ENCODE measurements around the gene FYB2.

The FYB2 gene

GRCh38 chr1:56790036-56790435, 29.2 kb downstream of the FYB2 start:
- no peaks in the 10 kb centered on the region for H3F3A ChIP-seq (ENCODE audit: insufficient read depth)
- H3K9me2 ChIP-seq (replicated peaks; ENCODE audit: insufficient read depth, low read length): no peaks in the 10 kb centered on the region
- no peaks in the 10 kb centered on the region for H3K79me2 ChIP-seq (ENCODE audit: insufficient read depth, low read length)
- no peak overlapping the region for H3K9ac ChIP-seq (ENCODE audit: low read length)
- no peaks in the 10 kb centered on the region for H3K27me3 ChIP-seq (ENCODE audit: low read length)
- H3K27ac ChIP-seq (ENCODE audit: low read depth, low read length): no peak overlapping the region
- TF ChIP-seq CTCF (IDR thresholded peaks at IDR 0.05; ENCODE audit: insufficient read depth, low read length, poor library complexity, severe bottlenecking): no peak
- no peak overlapping the region for H3K4me2 ChIP-seq (ENCODE audit: low read depth, low read length, poor library complexity, severe bottlenecking)
- no peaks in the 10 kb centered on the region for H3K9me3 ChIP-seq (ENCODE audit: insufficient read depth, low read length)
- H4K20me1 ChIP-seq (ENCODE audit: low read depth, low read length): no peaks in the 10 kb centered on the region
- no peak overlapping the region for H3K4me3 ChIP-seq (ENCODE audit: insufficient read depth, low read length, poor library complexity, severe bottlenecking)
- H2AFZ ChIP-seq (ENCODE audit: low read depth, low read length, severe bottlenecking): no peak overlapping the region
- H3K36me3 ChIP-seq (ENCODE audit: low read length): no peaks in the 10 kb centered on the region

DNA sequence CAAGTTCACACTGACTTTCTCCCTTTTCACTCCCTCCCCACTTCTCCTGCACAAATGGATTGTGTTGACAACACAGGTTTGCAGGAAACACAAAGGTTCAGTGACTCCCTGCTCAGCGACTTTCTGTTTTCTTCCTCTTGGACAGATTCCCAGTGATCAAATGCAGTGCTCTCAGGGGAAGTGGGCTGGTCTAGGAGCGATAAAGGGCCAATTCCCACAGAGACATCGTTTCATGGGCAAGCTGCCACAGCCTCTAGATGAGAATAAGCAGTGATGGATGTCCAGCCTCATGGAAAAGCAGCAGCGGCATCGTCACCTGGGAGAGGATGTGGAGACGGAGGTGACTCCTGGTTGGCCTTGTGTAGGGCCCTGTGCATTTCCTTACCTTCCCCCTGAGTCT, 30.6 kb downstream of the FYB2 start:
- Histone ChIP-seq H3K9me3 (ENCODE audit: insufficient read depth, low read length) (no peaks in the 10 kb centered on the region), H3K27ac (ENCODE audit: low read depth, low read length) (no peak overlapping the region), H3F3A (ENCODE audit: insufficient read depth) (no peaks in the 10 kb centered on the region), H3K9me2 (replicated peaks; ENCODE audit: insufficient read depth, low read length) (no peaks in the 10 kb centered on the region), H4K20me1 (ENCODE audit: low read depth, low read length) (no peaks in the 10 kb centered on the region), H2AFZ (ENCODE audit: low read depth, low read length, severe bottlenecking) (no peak overlapping the region), H3K4me3 (ENCODE audit: insufficient read depth, low read length, poor library complexity, severe bottlenecking) (no peak overlapping the region), H3K36me3 (ENCODE audit: low read length) (no peaks in the 10 kb centered on the region), H3K9ac (ENCODE audit: low read length) (no peak overlapping the region), H3K4me2 (ENCODE audit: low read depth, low read length, poor library complexity, severe bottlenecking) (no peak overlapping the region), H3K27me3 (ENCODE audit: low read length) (no peaks in the 10 kb centered on the region), H3K79me2 (ENCODE audit: insufficient read depth, low read length) (no peaks in the 10 kb centered on the region)
- TF ChIP-seq CTCF (IDR thresholded peaks at IDR 0.05; ENCODE audit: insufficient read depth, low read length, poor library complexity, severe bottlenecking): no peak
- no peak for TF ChIP-seq EZH2phosphoT487 (conservative IDR thresholded peaks at IDR 0.05; ENCODE audit: low read length)

DNA sequence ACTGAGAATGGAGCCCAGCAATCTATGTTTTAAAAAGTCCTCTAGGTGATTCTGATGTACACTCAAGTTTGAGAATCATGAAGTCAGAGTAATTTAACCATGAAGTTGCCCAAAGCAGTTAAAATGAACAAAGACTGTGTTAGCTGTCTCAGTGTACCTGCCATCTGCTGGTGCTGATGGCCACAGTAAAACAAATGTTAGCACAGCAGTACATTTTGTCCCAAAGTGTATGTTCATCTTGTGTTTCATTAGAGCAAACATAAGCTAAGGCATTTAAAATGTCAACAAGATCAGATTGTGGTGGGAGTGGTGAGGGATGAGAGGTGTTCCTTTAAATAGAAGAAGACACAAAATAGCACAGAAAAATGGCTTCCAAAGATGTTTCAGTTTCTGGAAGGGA, 31.1 kb downstream of the FYB2 start:
- no peak overlapping the region for H3K4me3 ChIP-seq (ENCODE audit: insufficient read depth, low read length, poor library complexity, severe bottlenecking)
- no peak overlapping the region for H3K9ac ChIP-seq (ENCODE audit: low read length)
- H3K9me2 ChIP-seq (replicated peaks; ENCODE audit: insufficient read depth, low read length): no peaks in the 10 kb centered on the region
- no peaks in the 10 kb centered on the region for H3K36me3 ChIP-seq (ENCODE audit: low read length)
- no peaks in the 10 kb centered on the region for H3F3A ChIP-seq (ENCODE audit: insufficient read depth)
- TF ChIP-seq CTCF (IDR thresholded peaks at IDR 0.05; ENCODE audit: insufficient read depth, low read length, poor library complexity, severe bottlenecking) (no peak), EZH2phosphoT487 (conservative IDR thresholded peaks at IDR 0.05; ENCODE audit: low read length) (no peak)
- no peaks in the 10 kb centered on the region for H4K20me1 ChIP-seq (ENCODE audit: low read depth, low read length)
- no peak overlapping the region for H3K27ac ChIP-seq (ENCODE audit: low read depth, low read length)
- no peak overlapping the region for H3K4me2 ChIP-seq (ENCODE audit: low read depth, low read length, poor library complexity, severe bottlenecking)
- H2AFZ ChIP-seq (ENCODE audit: low read depth, low read length, severe bottlenecking): no peak overlapping the region
- no peaks in the 10 kb centered on the region for H3K27me3 ChIP-seq (ENCODE audit: low read length)
- H3K79me2 ChIP-seq (ENCODE audit: insufficient read depth, low read length): no peaks in the 10 kb centered on the region
- no peaks in the 10 kb centered on the region for H3K9me3 ChIP-seq (ENCODE audit: insufficient read depth, low read length)

DNA sequence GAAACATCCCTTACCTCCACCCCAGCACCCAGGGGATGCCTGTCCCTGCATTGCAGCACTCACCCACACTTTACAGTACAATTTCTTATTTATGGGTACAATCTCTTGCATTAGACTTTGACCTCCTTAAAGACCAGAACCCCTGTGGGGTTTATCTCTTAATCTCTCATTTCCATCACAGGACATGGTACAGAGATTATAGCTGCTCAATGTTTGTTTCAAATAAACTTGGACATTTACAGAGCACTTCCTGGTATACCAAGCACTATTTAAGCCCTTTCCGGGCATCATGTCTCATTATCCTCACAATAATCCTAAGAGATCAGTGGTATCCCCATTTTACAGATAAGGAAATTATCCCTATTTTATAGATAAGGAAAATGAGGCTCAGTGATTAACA, 31.9 kb downstream of the FYB2 start:
- Histone ChIP-seq H3K9me2 (replicated peaks; ENCODE audit: insufficient read depth, low read length) (no peaks in the 10 kb centered on the region), H3K4me2 (ENCODE audit: low read depth, low read length, poor library complexity, severe bottlenecking) (no peak overlapping the region), H3K9ac (ENCODE audit: low read length) (no peak overlapping the region), H3K27me3 (ENCODE audit: low read length) (no peaks in the 10 kb centered on the region), H3K79me2 (ENCODE audit: insufficient read depth, low read length) (no peaks in the 10 kb centered on the region), H3F3A (ENCODE audit: insufficient read depth) (no peaks in the 10 kb centered on the region), H3K36me3 (ENCODE audit: low read length) (no peaks in the 10 kb centered on the region), H3K4me3 (ENCODE audit: insufficient read depth, low read length, poor library complexity, severe bottlenecking) (no peak overlapping the region), H3K9me3 (ENCODE audit: insufficient read depth, low read length) (no peaks in the 10 kb centered on the region), H2AFZ (ENCODE audit: low read depth, low read length, severe bottlenecking) (no peak overlapping the region), H3K27ac (ENCODE audit: low read depth, low read length) (no peak overlapping the region), H4K20me1 (ENCODE audit: low read depth, low read length) (no peaks in the 10 kb centered on the region)
- TF ChIP-seq EZH2phosphoT487 (conservative IDR thresholded peaks at IDR 0.05; ENCODE audit: low read length) (no peak), CTCF (IDR thresholded peaks at IDR 0.05; ENCODE audit: insufficient read depth, low read length, poor library complexity, severe bottlenecking) (no peak)

Data from SU-DHL-6 (cell line).